Endothelial cell of umbilical vein (primary cell): ENCODE measurements around the gene WSB2. TPM values are rescaled to one million over a fixed set of nuclear protein-coding genes. Genes with fewer than 3 reads are reported as not detected.

Experiments used
- BruUV-seq: library from RNA; stranded (reverse); fragments of 400-500 nt; replicated peaks from 2 replicates; lab custom pipeline; 2021; lab: Mats Ljungman, UMichigan
- CTCF ChIA-PET: fragments of 300-600, 350-600 bp; sonication (Branson Sonifier 250); formaldehyde crosslinking; loops from one replicate; lab custom pipeline; 2021; ENCODE audit warnings: antibody characterized with exemption, inconsistent platforms; lab: Charles Lee
- POLR2A ChIA-PET: fragments of 300-600, 350-600 bp; sonication (Branson Sonifier 250); formaldehyde crosslinking; loops from one replicate; lab custom pipeline; 2021; ENCODE audit warnings: antibody characterized with exemption, inconsistent platforms; lab: Charles Lee
- DNase-seq: peaks from one replicate; pipeline ENCODE4 v3.0.0-alpha.2; 2011; ENCODE audit warnings: low read depth, low spot score
- FAIRE-seq: peaks from 2 replicates; lab custom pipeline; 2011; peaks lifted over from hg19 to GRCh38; lab: Jason Lieb, UNC
- H2AFZ ChIP-seq: 2 replicates; pipeline ENCODE4 v1.6.0; 2012; ENCODE audit warnings: low read depth, low read length, control low read depth, inconsistent platforms
- H3K27ac ChIP-seq: 2 replicates; pipeline ENCODE4 v1.5.1; 2011; ENCODE audit warnings: low read depth, mild to moderate bottlenecking, control low read depth, low read length, moderate library complexity; ENCODE audit not compliant: insufficient read depth
- H3K27me3 ChIP-seq, 2 experiments: 2 replicates each; pipeline versions ENCODE4 v1.6.0 to v1.6.1; 2011; ENCODE audit warnings: low read length in 2 of 2, mixed read lengths in 1 of 2; ENCODE audit not compliant: control insufficient read depth in 2 of 2, insufficient read depth in 2 of 2
- H3K36me3 ChIP-seq, 2 experiments: 2 replicates in 1 of 2; 3 replicates in 1 of 2; pipeline ENCODE4 v1.5.1; 2011; ENCODE audit warnings: low read length in 2 of 2, mild to moderate bottlenecking in 1 of 2, moderate library complexity in 1 of 2; ENCODE audit not compliant: control insufficient read depth in 2 of 2, insufficient read depth in 2 of 2; ENCODE audit errors: extremely low read depth in 1 of 2
- H3K4me1 ChIP-seq: 3 replicates; pipeline ENCODE4 v1.5.1; 2011; ENCODE audit warnings: mild to moderate bottlenecking, low read length; ENCODE audit not compliant: control insufficient read depth, insufficient read depth; ENCODE audit errors: extremely low read depth
- H3K4me2 ChIP-seq: 2 replicates; pipeline ENCODE4 v1.6.1; 2011; ENCODE audit warnings: low read length, control low read depth, mixed read lengths; ENCODE audit not compliant: insufficient read depth
- H3K4me3 ChIP-seq, 3 experiments: fragments of 200-600 bp in 1 of 3; sonication (generic), shearing (Covaris generic) in 1 of 3; replicated peaks in 1 of 3; 2 replicates each; pipeline ENCODE4 v1.5.1; 2011 to 2016; ENCODE audit warnings: control low read depth in 3 of 3, low read length in 3 of 3, mild to moderate bottlenecking in 2 of 3, inconsistent platforms in 1 of 3, low read depth in 1 of 3, moderate library complexity in 1 of 3; ENCODE audit not compliant: insufficient read depth in 1 of 3
- H3K79me2 ChIP-seq: 2 replicates; pipeline ENCODE4 v1.6.0; 2012; ENCODE audit warnings: low read length, inconsistent platforms; ENCODE audit not compliant: control insufficient read depth, insufficient read depth
- H3K9ac ChIP-seq: replicated peaks from 2 replicates; pipeline ENCODE3; 2011; ENCODE audit warnings: low read length, control low read depth; ENCODE audit not compliant: insufficient read depth; ENCODE audit errors: extremely low read depth
- H3K9me1 ChIP-seq: replicated peaks from 3 replicates; pipeline ENCODE4 v1.6.0; 2011; ENCODE audit warnings: mild to moderate bottlenecking, low read length; ENCODE audit not compliant: control insufficient read depth, insufficient read depth; ENCODE audit errors: extremely low read depth
- H3K9me3 ChIP-seq: replicated peaks from 2 replicates; pipeline ENCODE4 v1.5.1; 2012; ENCODE audit warnings: low read length, inconsistent platforms; ENCODE audit not compliant: control insufficient read depth, insufficient read depth
- H4K20me1 ChIP-seq: replicated peaks from 2 replicates; pipeline ENCODE3; 2011; ENCODE audit warnings: mild to moderate bottlenecking, low read length; ENCODE audit not compliant: control insufficient read depth, insufficient read depth; ENCODE audit errors: extremely low read depth
- CTCF ChIP-seq, 2 donors: IDR thresholded peaks; 1 replicate in 1 of 2; 2 replicates in 1 of 2; pipeline ENCODE4 v1.5.1; 2011; ENCODE audit warnings: low read length in 2 of 2, mild to moderate bottlenecking in 2 of 2, moderate library complexity in 2 of 2, control low read depth in 1 of 2, inconsistent platforms in 1 of 2, low read depth in 1 of 2; ENCODE audit not compliant: insufficient read depth in 1 of 2; ENCODE audit errors: extremely low read depth in 1 of 2
- EZH2 ChIP-seq: IDR thresholded peaks from 2 replicates; pipeline ENCODE4 v1.6.1; 2012; ENCODE audit warnings: borderline replicate concordance, low read depth, mild to moderate bottlenecking, moderate library complexity, low read length, inconsistent platforms; ENCODE audit not compliant: severe bottlenecking
- FOS ChIP-seq: IDR thresholded peaks from 2 replicates; pipeline ENCODE4 v1.6.1; 2011; ENCODE audit warnings: mild to moderate bottlenecking, low read length, moderate library complexity, borderline replicate concordance; ENCODE audit not compliant: insufficient read depth
- GATA2 ChIP-seq: IDR thresholded peaks from 2 replicates; pipeline ENCODE4 v1.7.0; 2011; ENCODE audit warnings: low read depth, mild to moderate bottlenecking, moderate library complexity, mixed read lengths, low read length; ENCODE audit not compliant: insufficient read length, insufficient read depth
- JUN ChIP-seq: IDR thresholded peaks from 2 replicates; pipeline ENCODE4 v1.6.1; 2011; ENCODE audit warnings: borderline replicate concordance, low read depth; ENCODE audit not compliant: insufficient read length, insufficient read depth
- MAX ChIP-seq: IDR thresholded peaks from 2 replicates; pipeline ENCODE4 v1.6.1; 2011; ENCODE audit not compliant: insufficient read depth, insufficient read length
- MYC ChIP-seq: IDR thresholded peaks from one replicate; pipeline ENCODE4 v1.6.1; 2011; ENCODE audit warnings: mild to moderate bottlenecking, low read depth, low read length
- POLR2A ChIP-seq: IDR thresholded peaks from 2 replicates; pipeline ENCODE4 v1.6.1; 2012; ENCODE audit warnings: low read depth, mild to moderate bottlenecking, control low read depth, low read length
- POLR2AphosphoS5 ChIP-seq: IDR thresholded peaks from 2 replicates; pipeline ENCODE4 v1.6.1; 2012; ENCODE audit warnings: low read depth, mild to moderate bottlenecking, control low read depth, low read length, moderate library complexity; ENCODE audit not compliant: insufficient read depth
- dilution Hi-C: fragments of 300-500 bp; cut with MboI; formaldehyde crosslinking; loops from one replicate; pipeline ENCODE4 v1.15.0; 2019; ENCODE audit warnings: low sequenced_read_pairs; ENCODE audit not compliant: extremely low pct_ligation_motif_present
- intact Hi-C: fragments of 100-400 bp; cut with micrococcal nuclease; formaldehyde crosslinking; loops from one replicate; pipeline ENCODE4 v1.10.0; 2022
- polyA plus RNA-seq, 4 experiments: library from polyadenylated mRNA; depleted of rRNA in 3 of 4; stranded (reverse) in 3 of 4; unstranded in 1 of 4; fragments of >200 nt; gene quantifications; 2 replicates each; pipeline versions ENCODE4 v1.2.1 to v1.2.3, GENCODE V29; 2011 to 2012; ENCODE audit warnings: missing spikeins in 1 of 4
- total RNA-seq: library from RNA; stranded (reverse); gene quantifications from 2 replicates; pipeline ENCODE4 v1.2.3, GENCODE V29; 2021

The WSB2 gene
- total and polyA plus RNA-seq, 2 donors (not counting 3 experiments of a cell fraction or from before 2014, with no cell fraction given): 73.6 to 107 TPM

GRCh38 chr12:118046430-118046829 lies 14.5 kb downstream of the WSB2 start:
- H2AFZ ChIP-seq: no peak overlapping the region
- no TSS peak for BruUV-seq
- ChIA-PET POLR2A (no interaction called here), CTCF (interaction anchor here (1.1 to 1.5 kb wide), 2 partner anchors 11 to 171 kb away, joined by 4 to 6 read pairs; no protein-coding TSS in a partner anchor)
- H3K79me2 ChIP-seq: peaks cover 3% of the 10 kb centered on the region
- no peak overlapping the region for H3K9ac ChIP-seq
- no peaks in the 10 kb centered on the region for H3K9me1 ChIP-seq
- no peak overlapping the region for H3K4me3 ChIP-seq
- dilution Hi-C loops: no loop called here
- no peaks in the 10 kb centered on the region for H4K20me1 ChIP-seq
- H3K4me2 ChIP-seq: no peak overlapping the region
- no peaks in the 10 kb centered on the region for H3K9me3 ChIP-seq
- FAIRE-seq (no peak), DNase-seq (no peak)
- no peaks in the 10 kb centered on the region for H3K27me3 ChIP-seq
- intact Hi-C loops: no loop called here
- H3K4me1 ChIP-seq: no peaks in the 10 kb centered on the region
- peaks cover 5 to 9% of the 10 kb centered on the region in 2 experiments for H3K36me3 ChIP-seq
- no peak overlapping the region for H3K27ac ChIP-seq
- TF ChIP-seq CTCF (IDR thresholded peaks at IDR 0.05; ENCODE audit: extremely low read depth in 1 of 2, insufficient read depth in 1 of 2, low read depth in 1 of 2, low read length in 2 of 2) (no peak), MYC (no peak), FOS (no peak), GATA2 (no peak), MAX (no peak), JUN (no peak), EZH2 (no peak), POLR2AphosphoS5 (no peak), POLR2A (no peak)
